WTC11 (cell line): ENCODE results near the gene AFAP1L2. TPM values are rescaled to one million over a fixed set of nuclear protein-coding genes. Genes with fewer than 3 reads are reported as not detected.

ENCODE experiments used
- ATAC-seq: fragments of 200-7000 bp; cut with Tn5 transposase; 2 replicates; pipeline ENCODE4 v1.10.0; 2021; ENCODE audit warnings: mild to moderate bottlenecking, moderate library complexity
- CTCF ChIA-PET: fragments of 300-600 bp; sonication (Branson Sonifier 250); formaldehyde crosslinking; loops from one replicate; lab custom pipeline; 2021; ENCODE audit warnings: antibody characterized with exemption; lab: Charles Lee
- POLR2A ChIA-PET: fragments of 350-600 bp; sonication (Branson Sonifier 250); formaldehyde crosslinking; loops from one replicate; lab custom pipeline; 2021; ENCODE audit warnings: antibody characterized with exemption; lab: Charles Lee
- DNase-seq: peaks from one replicate; pipeline ENCODE4 v3.0.0; 2021; ENCODE audit warnings: low spot score
- H3K27ac Mint-ChIP-seq: 2 replicates; pipeline ENCODE4 v1.8.0; 2021; ENCODE audit warnings: mixed read lengths
- H3K27me3 Mint-ChIP-seq: 2 replicates; pipeline ENCODE4 v1.8.0; 2021; ENCODE audit warnings: low read depth, mild to moderate bottlenecking, moderate library complexity, mixed read lengths
- H3K36me3 Mint-ChIP-seq: 2 replicates; pipeline ENCODE4 v1.8.0; 2021; ENCODE audit warnings: mixed read lengths
- H3K4me1 Mint-ChIP-seq: 2 replicates; pipeline ENCODE4 v1.8.0; 2022; ENCODE audit warnings: mixed read lengths
- H3K4me3 Mint-ChIP-seq: 2 replicates; pipeline ENCODE4 v1.8.0; 2021; ENCODE audit warnings: mild to moderate bottlenecking, moderate library complexity, mixed read lengths
- H3K9me3 Mint-ChIP-seq: 2 replicates; pipeline ENCODE4 v1.8.0; 2021; ENCODE audit warnings: mixed read lengths
- ETV6 ChIP-seq: sonication (generic); formaldehyde crosslinking; IDR thresholded peaks from 2 replicates; pipeline ENCODE4 v1.8.1; 2022; ENCODE audit warnings: mild to moderate bottlenecking, missing genetic modification reagents
- HMGA2 ChIP-seq: fragments of 250-450 bp; sonication (Bioruptor Pico); IDR thresholded peaks from 2 replicates; pipeline ENCODE4 v1.4.0; 2021; ENCODE audit warnings: mild to moderate bottlenecking, moderate library complexity
- KAT7 ChIP-seq: sonication (generic); formaldehyde crosslinking; IDR thresholded peaks from 2 replicates; pipeline ENCODE4 v1.8.1; 2023; ENCODE audit warnings: missing genetic modification reagents, mild to moderate bottlenecking, borderline replicate concordance
- MXD4 ChIP-seq: fragments of 250-450 bp; sonication (Bioruptor Pico); IDR thresholded peaks from 2 replicates; pipeline ENCODE4 v1.8.0; 2021; ENCODE audit warnings: mild to moderate bottlenecking, moderate library complexity, borderline replicate concordance
- MYBL2 ChIP-seq: sonication (generic); formaldehyde crosslinking; IDR thresholded peaks from 2 replicates; pipeline ENCODE4 v1.8.1; 2023; ENCODE audit warnings: mild to moderate bottlenecking, moderate library complexity, missing genetic modification reagents
- RORB ChIP-seq: fragments of 250-450 bp; sonication (Bioruptor Pico); IDR thresholded peaks from 2 replicates; pipeline ENCODE4 v1.9.0; 2021; ENCODE audit warnings: mild to moderate bottlenecking
- SMAD4 ChIP-seq: sonication (generic); formaldehyde crosslinking; IDR thresholded peaks from 2 replicates; pipeline ENCODE4 v1.8.0; 2022; ENCODE audit warnings: mild to moderate bottlenecking, missing genetic modification reagents
- SOX15 ChIP-seq: fragments of 250-450 bp; sonication (Bioruptor Pico); IDR thresholded peaks from 2 replicates; pipeline ENCODE4 v1.9.0; 2021; ENCODE audit warnings: mild to moderate bottlenecking
- TCF7 ChIP-seq: sonication (generic); formaldehyde crosslinking; IDR thresholded peaks from 2 replicates; pipeline ENCODE4 v1.8.0; 2022; ENCODE audit warnings: mild to moderate bottlenecking, low read depth, missing genetic modification reagents, moderate library complexity
- TEAD1 ChIP-seq: sonication (generic); formaldehyde crosslinking; IDR thresholded peaks from 2 replicates; pipeline ENCODE4 v1.8.0; 2022; ENCODE audit warnings: mild to moderate bottlenecking, missing genetic modification reagents
- ZNF396 ChIP-seq: fragments of 250-450 bp; sonication (Bioruptor Pico); IDR thresholded peaks from 2 replicates; pipeline ENCODE4 v1.8.0; 2021; ENCODE audit warnings: mild to moderate bottlenecking, moderate library complexity, borderline replicate concordance
- ZNF671 ChIP-seq: fragments of 250-450 bp; sonication (Bioruptor Pico); IDR thresholded peaks from 2 replicates; pipeline ENCODE4 v1.8.0; 2021; ENCODE audit warnings: mild to moderate bottlenecking
- total RNA-seq: library from RNA; stranded (reverse); gene quantifications from 3 replicates; pipeline ENCODE4 v1.2.3, GENCODE V29; 2021
- TF ChIP-seq, protein P1 (sequence below): sonication (generic); formaldehyde crosslinking; IDR thresholded peaks from 2 replicates; pipeline ENCODE4 v1.8.1; 2022; ENCODE audit warnings: missing genetic modification reagents, borderline replicate concordance
- TF ChIP-seq, protein P2 (sequence below): fragments of 250-450 bp; sonication (Bioruptor Pico); IDR thresholded peaks from 2 replicates; pipeline ENCODE4 v1.8.0; 2021; ENCODE audit warnings: mild to moderate bottlenecking
- TF ChIP-seq, protein P3 (sequence below): sonication (generic); formaldehyde crosslinking; IDR thresholded peaks from 2 replicates; pipeline ENCODE4 v1.8.0; 2022; ENCODE audit warnings: mild to moderate bottlenecking, missing genetic modification reagents
- TF ChIP-seq, protein P4 (sequence below): sonication (generic); formaldehyde crosslinking; IDR thresholded peaks from 2 replicates; pipeline ENCODE4 v1.8.1; 2022; ENCODE audit warnings: mild to moderate bottlenecking, missing genetic modification reagents, moderate library complexity, borderline replicate concordance
- TF ChIP-seq, protein P5 (sequence below): sonication (generic); formaldehyde crosslinking; IDR thresholded peaks from 2 replicates; pipeline ENCODE4 v1.8.1; 2023; ENCODE audit warnings: mild to moderate bottlenecking, missing genetic modification reagents, moderate library complexity
- TF ChIP-seq, protein P6 (sequence below): fragments of 250-450 bp; sonication (Bioruptor Pico); IDR thresholded peaks from 2 replicates; pipeline ENCODE4 v1.9.0; 2021; ENCODE audit warnings: mild to moderate bottlenecking
- TF ChIP-seq, protein P7 (sequence below): sonication (generic); formaldehyde crosslinking; IDR thresholded peaks from 2 replicates; pipeline ENCODE4 v1.8.0; 2022; ENCODE audit warnings: missing genetic modification reagents
- TF ChIP-seq, protein P8 (sequence below): fragments of 250-450 bp; sonication (Bioruptor Pico); IDR thresholded peaks from 2 replicates; pipeline ENCODE4 v2.1.2; 2022; ENCODE audit warnings: mild to moderate bottlenecking, moderate library complexity

The AFAP1L2 gene
- total RNA-seq, 1 experiment from 2014 or later, result 5.0 TPM

DNA sequence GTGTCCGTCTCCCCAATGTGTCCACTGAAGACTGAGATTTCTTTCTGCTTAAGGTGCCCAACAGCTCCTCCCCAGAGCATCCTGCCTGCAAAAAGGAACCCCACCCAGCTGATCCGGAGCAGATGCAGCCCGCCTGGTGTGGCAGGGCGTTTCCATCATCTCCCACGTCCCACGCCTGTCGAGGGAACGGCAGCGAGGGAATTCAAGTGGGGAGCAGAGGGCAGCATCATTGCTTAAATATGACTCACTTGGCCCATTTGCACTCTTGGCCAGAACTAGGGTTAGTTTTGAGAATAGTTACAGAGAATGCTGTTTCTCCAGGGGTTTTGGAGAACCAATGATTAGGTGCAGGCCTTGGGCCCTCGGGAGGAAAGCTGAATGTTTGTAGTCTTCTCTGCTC is 144.5 kb downstream of the AFAP1L2 start:
- no peak overlapping the region for H3K27ac Mint-ChIP-seq
- POLR2A ChIA-PET, result no interaction called here
- ATAC-seq, result no peak

DNA sequence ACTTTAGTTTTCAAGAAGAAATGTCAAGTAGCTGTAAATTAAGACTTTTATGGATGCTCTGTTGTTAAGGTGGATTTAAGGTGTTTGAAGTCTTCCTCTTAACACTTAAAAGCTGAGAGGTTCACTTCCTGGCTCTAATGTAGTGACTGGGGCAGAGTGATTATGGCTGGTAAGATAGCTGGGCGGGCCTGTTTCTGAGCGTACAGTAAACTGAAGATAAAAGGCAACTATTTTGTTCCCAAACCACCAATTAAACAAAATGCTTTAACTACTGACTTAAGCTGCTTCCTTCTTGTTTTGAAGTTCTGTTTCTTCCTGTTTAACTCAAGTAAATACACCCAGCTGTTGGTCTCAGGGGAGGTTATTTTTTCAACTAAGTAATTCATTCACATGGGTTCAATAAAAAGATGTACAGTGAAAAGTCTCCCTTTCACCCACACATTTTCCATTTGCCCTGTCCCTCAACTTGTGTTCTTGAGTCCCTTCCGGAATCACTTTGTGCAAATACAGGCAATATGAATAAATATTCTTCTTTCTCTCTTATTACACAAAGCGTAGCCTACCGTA is 145.9 kb downstream of the AFAP1L2 start:
- ChIA-PET CTCF (no interaction called here), POLR2A (no interaction called here)
- no peak for ATAC-seq
- Mint-ChIP-seq H3K4me1 (peaks cover 14% of the 10 kb centered on the region), H3K27ac (no peak overlapping the region), H3K27me3 (no peaks in the 10 kb centered on the region), H3K36me3 (peaks cover 19% of the 10 kb centered on the region), H3K4me3 (no peak overlapping the region), H3K9me3 (peaks cover 13% of the 10 kb centered on the region)
- TF ChIP-seq MXD4, result no peak
- no peak for DNase-seq

More for the DNA sequence above, 144.5 kb downstream of the AFAP1L2 start:
- CTCF ChIA-PET, result no interaction called here
- H3K4me3 Mint-ChIP-seq, result no peak overlapping the region
- H3K36me3 Mint-ChIP-seq, result peaks cover 6% of the 10 kb centered on the region
- DNase-seq, result no peak
- no peaks in the 10 kb centered on the region for H3K27me3 Mint-ChIP-seq
- peaks cover 5% of the 10 kb centered on the region; the same call in 1 of the 2 replicates for H3K9me3 Mint-ChIP-seq
- peaks cover 14% of the 10 kb centered on the region for H3K4me1 Mint-ChIP-seq
- TF ChIP-seq, protein P1, sequence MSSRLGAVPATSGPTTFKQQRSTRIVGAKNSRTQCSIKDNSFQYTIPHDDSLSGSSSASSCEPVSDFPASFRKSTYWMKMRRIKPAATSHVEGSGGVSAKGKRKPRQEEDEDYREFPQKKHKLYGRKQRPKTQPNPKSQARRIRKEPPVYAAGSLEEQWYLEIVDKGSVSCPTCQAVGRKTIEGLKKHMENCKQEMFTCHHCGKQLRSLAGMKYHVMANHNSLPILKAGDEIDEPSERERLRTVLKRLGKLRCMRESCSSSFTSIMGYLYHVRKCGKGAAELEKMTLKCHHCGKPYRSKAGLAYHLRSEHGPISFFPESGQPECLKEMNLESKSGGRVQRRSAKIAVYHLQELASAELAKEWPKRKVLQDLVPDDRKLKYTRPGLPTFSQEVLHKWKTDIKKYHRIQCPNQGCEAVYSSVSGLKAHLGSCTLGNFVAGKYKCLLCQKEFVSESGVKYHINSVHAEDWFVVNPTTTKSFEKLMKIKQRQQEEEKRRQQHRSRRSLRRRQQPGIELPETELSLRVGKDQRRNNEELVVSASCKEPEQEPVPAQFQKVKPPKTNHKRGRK (CRISPR knock-in tag), result no peak
- TF ChIP-seq, protein P2, sequence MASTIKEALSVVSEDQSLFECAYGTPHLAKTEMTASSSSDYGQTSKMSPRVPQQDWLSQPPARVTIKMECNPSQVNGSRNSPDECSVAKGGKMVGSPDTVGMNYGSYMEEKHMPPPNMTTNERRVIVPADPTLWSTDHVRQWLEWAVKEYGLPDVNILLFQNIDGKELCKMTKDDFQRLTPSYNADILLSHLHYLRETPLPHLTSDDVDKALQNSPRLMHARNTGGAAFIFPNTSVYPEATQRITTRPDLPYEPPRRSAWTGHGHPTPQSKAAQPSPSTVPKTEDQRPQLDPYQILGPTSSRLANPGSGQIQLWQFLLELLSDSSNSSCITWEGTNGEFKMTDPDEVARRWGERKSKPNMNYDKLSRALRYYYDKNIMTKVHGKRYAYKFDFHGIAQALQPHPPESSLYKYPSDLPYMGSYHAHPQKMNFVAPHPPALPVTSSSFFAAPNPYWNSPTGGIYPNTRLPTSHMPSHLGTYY (CRISPR knock-in tag), result no peak
- TF ChIP-seq, protein P3, sequence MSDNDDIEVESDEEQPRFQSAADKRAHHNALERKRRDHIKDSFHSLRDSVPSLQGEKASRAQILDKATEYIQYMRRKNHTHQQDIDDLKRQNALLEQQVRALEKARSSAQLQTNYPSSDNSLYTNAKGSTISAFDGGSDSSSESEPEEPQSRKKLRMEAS (CRISPR knock-in tag), result no peak
- TF ChIP-seq, protein P4, sequence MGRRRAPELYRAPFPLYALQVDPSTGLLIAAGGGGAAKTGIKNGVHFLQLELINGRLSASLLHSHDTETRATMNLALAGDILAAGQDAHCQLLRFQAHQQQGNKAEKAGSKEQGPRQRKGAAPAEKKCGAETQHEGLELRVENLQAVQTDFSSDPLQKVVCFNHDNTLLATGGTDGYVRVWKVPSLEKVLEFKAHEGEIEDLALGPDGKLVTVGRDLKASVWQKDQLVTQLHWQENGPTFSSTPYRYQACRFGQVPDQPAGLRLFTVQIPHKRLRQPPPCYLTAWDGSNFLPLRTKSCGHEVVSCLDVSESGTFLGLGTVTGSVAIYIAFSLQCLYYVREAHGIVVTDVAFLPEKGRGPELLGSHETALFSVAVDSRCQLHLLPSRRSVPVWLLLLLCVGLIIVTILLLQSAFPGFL, result no peak
- TF ChIP-seq KAT7 (CRISPR knock-in tag) (no peak), MYBL2 (no peak), TEAD1 (CRISPR knock-in tag) (no peak), ZNF396 (CRISPR knock-in tag) (no peak), TCF7 (CRISPR knock-in tag) (no peak), RORB (CRISPR knock-in tag) (no peak), SOX15 (CRISPR knock-in tag) (no peak)
- TF ChIP-seq, protein P5, sequence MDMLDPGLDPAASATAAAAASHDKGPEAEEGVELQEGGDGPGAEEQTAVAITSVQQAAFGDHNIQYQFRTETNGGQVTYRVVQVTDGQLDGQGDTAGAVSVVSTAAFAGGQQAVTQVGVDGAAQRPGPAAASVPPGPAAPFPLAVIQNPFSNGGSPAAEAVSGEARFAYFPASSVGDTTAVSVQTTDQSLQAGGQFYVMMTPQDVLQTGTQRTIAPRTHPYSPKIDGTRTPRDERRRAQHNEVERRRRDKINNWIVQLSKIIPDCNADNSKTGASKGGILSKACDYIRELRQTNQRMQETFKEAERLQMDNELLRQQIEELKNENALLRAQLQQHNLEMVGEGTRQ (CRISPR knock-in tag), result no peak
- TF ChIP-seq, protein P6, sequence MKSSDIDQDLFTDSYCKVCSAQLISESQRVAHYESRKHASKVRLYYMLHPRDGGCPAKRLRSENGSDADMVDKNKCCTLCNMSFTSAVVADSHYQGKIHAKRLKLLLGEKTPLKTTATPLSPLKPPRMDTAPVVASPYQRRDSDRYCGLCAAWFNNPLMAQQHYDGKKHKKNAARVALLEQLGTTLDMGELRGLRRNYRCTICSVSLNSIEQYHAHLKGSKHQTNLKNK (CRISPR knock-in tag), result no peak
- TF ChIP-seq, all 79 proteins: peak for 0

DNA sequence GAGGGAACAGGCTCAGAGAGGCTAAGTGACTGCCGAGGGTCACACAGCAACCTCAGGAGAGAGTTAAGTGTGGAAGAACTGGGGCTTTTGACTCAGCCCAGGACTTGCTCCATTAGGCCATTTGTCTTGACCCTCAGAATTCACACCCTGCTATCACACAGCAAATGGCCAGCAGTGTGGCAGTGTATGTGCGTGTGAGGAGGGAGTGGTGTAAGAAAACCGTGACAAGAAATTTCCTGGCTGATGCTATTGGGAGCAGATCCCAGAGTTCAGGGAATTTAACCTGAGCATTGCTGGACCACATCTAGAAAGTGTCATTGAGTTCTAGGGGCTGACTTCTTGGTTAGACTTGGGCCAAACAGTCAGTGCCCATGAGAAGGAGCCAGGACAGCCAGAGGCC is 146.8 kb downstream of the AFAP1L2 start:
- no peak overlapping the region for H3K27ac Mint-ChIP-seq
- no peak overlapping the region for H3K4me3 Mint-ChIP-seq
- POLR2A ChIA-PET, result no interaction called here
- no peaks in the 10 kb centered on the region for H3K27me3 Mint-ChIP-seq
- DNase-seq (no peak), ATAC-seq (no peak)
- H3K9me3 Mint-ChIP-seq, result peaks cover 15% of the 10 kb centered on the region
- CTCF ChIA-PET, result no interaction called here
- peaks cover 21% of the 10 kb centered on the region for H3K36me3 Mint-ChIP-seq
- H3K4me1 Mint-ChIP-seq, result peaks cover 14% of the 10 kb centered on the region
- TF ChIP-seq, protein P4, result no peak
- TF ChIP-seq, protein P7, sequence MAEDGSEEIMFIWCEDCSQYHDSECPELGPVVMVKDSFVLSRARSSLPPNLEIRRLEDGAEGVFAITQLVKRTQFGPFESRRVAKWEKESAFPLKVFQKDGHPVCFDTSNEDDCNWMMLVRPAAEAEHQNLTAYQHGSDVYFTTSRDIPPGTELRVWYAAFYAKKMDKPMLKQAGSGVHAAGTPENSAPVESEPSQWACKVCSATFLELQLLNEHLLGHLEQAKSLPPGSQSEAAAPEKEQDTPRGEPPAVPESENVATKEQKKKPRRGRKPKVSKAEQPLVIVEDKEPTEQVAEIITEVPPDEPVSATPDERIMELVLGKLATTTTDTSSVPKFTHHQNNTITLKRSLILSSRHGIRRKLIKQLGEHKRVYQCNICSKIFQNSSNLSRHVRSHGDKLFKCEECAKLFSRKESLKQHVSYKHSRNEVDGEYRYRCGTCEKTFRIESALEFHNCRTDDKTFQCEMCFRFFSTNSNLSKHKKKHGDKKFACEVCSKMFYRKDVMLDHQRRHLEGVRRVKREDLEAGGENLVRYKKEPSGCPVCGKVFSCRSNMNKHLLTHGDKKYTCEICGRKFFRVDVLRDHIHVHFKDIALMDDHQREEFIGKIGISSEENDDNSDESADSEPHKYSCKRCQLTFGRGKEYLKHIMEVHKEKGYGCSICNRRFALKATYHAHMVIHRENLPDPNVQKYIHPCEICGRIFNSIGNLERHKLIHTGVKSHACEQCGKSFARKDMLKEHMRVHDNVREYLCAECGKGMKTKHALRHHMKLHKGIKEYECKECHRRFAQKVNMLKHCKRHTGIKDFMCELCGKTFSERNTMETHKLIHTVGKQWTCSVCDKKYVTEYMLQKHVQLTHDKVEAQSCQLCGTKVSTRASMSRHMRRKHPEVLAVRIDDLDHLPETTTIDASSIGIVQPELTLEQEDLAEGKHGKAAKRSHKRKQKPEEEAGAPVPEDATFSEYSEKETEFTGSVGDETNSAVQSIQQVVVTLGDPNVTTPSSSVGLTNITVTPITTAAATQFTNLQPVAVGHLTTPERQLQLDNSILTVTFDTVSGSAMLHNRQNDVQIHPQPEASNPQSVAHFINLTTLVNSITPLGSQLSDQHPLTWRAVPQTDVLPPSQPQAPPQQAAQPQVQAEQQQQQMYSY (CRISPR knock-in tag), result no peak
- TF ChIP-seq SMAD4, result no peak
- TF ChIP-seq, protein P8, sequence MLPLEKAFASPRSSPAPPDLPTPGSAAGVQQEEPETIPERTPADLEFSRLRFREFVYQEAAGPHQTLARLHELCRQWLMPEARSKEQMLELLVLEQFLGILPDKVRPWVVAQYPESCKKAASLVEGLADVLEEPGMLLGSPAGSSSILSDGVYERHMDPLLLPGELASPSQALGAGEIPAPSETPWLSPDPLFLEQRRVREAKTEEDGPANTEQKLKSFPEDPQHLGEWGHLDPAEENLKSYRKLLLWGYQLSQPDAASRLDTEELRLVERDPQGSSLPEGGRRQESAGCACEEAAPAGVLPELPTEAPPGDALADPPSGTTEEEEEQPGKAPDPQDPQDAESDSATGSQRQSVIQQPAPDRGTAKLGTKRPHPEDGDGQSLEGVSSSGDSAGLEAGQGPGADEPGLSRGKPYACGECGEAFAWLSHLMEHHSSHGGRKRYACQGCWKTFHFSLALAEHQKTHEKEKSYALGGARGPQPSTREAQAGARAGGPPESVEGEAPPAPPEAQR (CRISPR knock-in tag), result no peak
- TF ChIP-seq ZNF671 (CRISPR knock-in tag), result no peak
- no peak for TF ChIP-seq ETV6 (CRISPR knock-in tag)
- TF ChIP-seq HMGA2 (CRISPR knock-in tag), result no peak
